GM23248 (cell line): Measurements from ENCODE around the gene DHX32. TPM values are rescaled to one million over a fixed set of nuclear protein-coding genes. Genes with fewer than 3 reads are reported as not detected.
"Not testable (repeated sequence)": the region's sequence is repeated elsewhere in the genome, so short reads cannot be mapped to it uniquely, and the experiment has no call there.

Source experiments
- DNase-seq: peaks from one replicate; pipeline ENCODE4 v3.0.0-alpha.2; 2015
- H2AFZ ChIP-seq: fragments of 200-600 bp; sonication (generic); 2 replicates; pipeline ENCODE4 v1.6.1; 2016; ENCODE audit warnings: antibody characterized with exemption
- H3F3A ChIP-seq: fragments of 200-600 bp; sonication (generic); 2 replicates; pipeline ENCODE4 v1.6.1; 2016; ENCODE audit warnings: mild to moderate bottlenecking, antibody characterized with exemption, mixed run types; ENCODE audit not compliant: insufficient read depth
- H3K27ac ChIP-seq: fragments of 200-600 bp; sonication (generic); 2 replicates; pipeline ENCODE4 v1.5.1; 2016; ENCODE audit warnings: mild to moderate bottlenecking
- H3K27me3 ChIP-seq: fragments of 200-600 bp; sonication (generic); replicated peaks from 2 replicates; pipeline ENCODE4 v1.6.1; 2016; ENCODE audit warnings: mild to moderate bottlenecking; ENCODE audit not compliant: insufficient read depth
- H3K36me3 ChIP-seq: fragments of 200-600 bp; sonication (generic); 2 replicates; pipeline ENCODE4 v1.6.1; 2016; ENCODE audit warnings: low read depth, mild to moderate bottlenecking
- H3K4me1 ChIP-seq: fragments of 200-600 bp; sonication (generic); 2 replicates; pipeline ENCODE4 v1.6.1; 2016; ENCODE audit warnings: mild to moderate bottlenecking; ENCODE audit not compliant: insufficient read depth
- H3K4me2 ChIP-seq: fragments of 200-600 bp; sonication (generic); one replicate; pipeline ENCODE4 v1.6.1; 2016; ENCODE audit warnings: mild to moderate bottlenecking; ENCODE audit not compliant: unreplicated experiment
- H3K4me3 ChIP-seq: fragments of 200-600 bp; sonication (generic); 2 replicates; pipeline ENCODE4 v1.5.1; 2016; ENCODE audit warnings: mild to moderate bottlenecking
- H3K79me2 ChIP-seq: fragments of 200-600 bp; sonication (generic); 2 replicates; pipeline ENCODE4 v1.6.1; 2016; ENCODE audit warnings: mild to moderate bottlenecking; ENCODE audit not compliant: insufficient read depth
- H3K9ac ChIP-seq: fragments of 200-600 bp; sonication (generic); 2 replicates; pipeline ENCODE4 v1.6.1; 2016; ENCODE audit warnings: mild to moderate bottlenecking
- H3K9me2 ChIP-seq: fragments of 200-600 bp; sonication (generic); 2 replicates; pipeline ENCODE4 v1.6.1; 2016; ENCODE audit warnings: mixed run types, mild to moderate bottlenecking, moderate library complexity; ENCODE audit not compliant: insufficient read depth
- H3K9me3 ChIP-seq: fragments of 200-600 bp; sonication (generic); one replicate; pipeline ENCODE4 v1.6.1; 2017; ENCODE audit warnings: low read depth
- H4K20me1 ChIP-seq: fragments of 200-600 bp; sonication (generic); 2 replicates; pipeline ENCODE4 v1.6.0; 2016; ENCODE audit not compliant: insufficient read depth
- WGBS, 2 experiments: methylation state at CpG; one replicate each; pipeline ENCODE4 v1.1.6; 2015 to 2017; ENCODE audit warnings: low lambda C conversion rate in 2 of 2, low coverage in 1 of 2; ENCODE audit errors: missing lambda C conversion rate in 2 of 2; 5-methylcytosine and 5-hydroxymethylcytosine counted together
- in situ Hi-C: fragments of 300-500 bp; cut with MboI; formaldehyde crosslinking; loops from 2 replicates; pipeline ENCODE4 v1.15.0; 2020
- polyA plus RNA-seq: library from polyadenylated mRNA; unstranded; fragments of >200 nt; fragmentation: Nextera tagmentation; extraction: Ambion mirVana; gene quantifications from 2 replicates; pipeline ENCODE4 v1.2.1, GENCODE V29; 2016
- total RNA-seq: library from RNA; depleted of rRNA; stranded (reverse); fragments of >200 nt; shearing (Covaris generic); gene quantifications from 2 replicates; pipeline ENCODE4 v1.2.3, GENCODE V29; 2014

DHX32 gene
- total and polyA plus RNA-seq, 2 experiments from 2014 or later, result 34.4 to 49.6 TPM

- in situ Hi-C loops, H4K20me1 ChIP-seq: not testable (repeated sequence)
These were observed 24.2 kb upstream of the DHX32 start for GRCh38 chr10:125905069-125905994.

GRCh38 chr10:125903135-125903640 lies 22.1 kb upstream of the DHX32 start:
- H3K4me3 ChIP-seq, H3K4me1 ChIP-seq, H3K27ac ChIP-seq, H3K36me3 ChIP-seq, H3K9me3 ChIP-seq, H4K20me1 ChIP-seq, H3K27me3 ChIP-seq, H2AFZ ChIP-seq, H3K9me2 ChIP-seq, H3K4me2 ChIP-seq, H3K9ac ChIP-seq, in situ Hi-C loops, H3F3A ChIP-seq: not testable (repeated sequence)
- DNase-seq, result peak; percentile 42
- WGBS, 2 experiments, result 47 to 50% methylated on average over 3 of the region's 3 CpGs
- H3K79me2 ChIP-seq, result peaks cover 15% of the 10 kb centered on the region

More at GRCh38 chr10:125905069-125905994, 24.2 kb upstream of the DHX32 start:
- H3K9ac ChIP-seq, H3K9me2 ChIP-seq, H3K4me1 ChIP-seq, H3K4me2 ChIP-seq, DNase-seq, H3K27me3 ChIP-seq, H3K9me3 ChIP-seq, H3K27ac ChIP-seq, H3F3A ChIP-seq, H3K36me3 ChIP-seq, H3K4me3 ChIP-seq, H2AFZ ChIP-seq, H3K79me2 ChIP-seq: not testable (repeated sequence)
- 69 to 71% methylated on average over 4 to 5 of the region's 5 CpGs for WGBS, 2 experiments

DNA sequence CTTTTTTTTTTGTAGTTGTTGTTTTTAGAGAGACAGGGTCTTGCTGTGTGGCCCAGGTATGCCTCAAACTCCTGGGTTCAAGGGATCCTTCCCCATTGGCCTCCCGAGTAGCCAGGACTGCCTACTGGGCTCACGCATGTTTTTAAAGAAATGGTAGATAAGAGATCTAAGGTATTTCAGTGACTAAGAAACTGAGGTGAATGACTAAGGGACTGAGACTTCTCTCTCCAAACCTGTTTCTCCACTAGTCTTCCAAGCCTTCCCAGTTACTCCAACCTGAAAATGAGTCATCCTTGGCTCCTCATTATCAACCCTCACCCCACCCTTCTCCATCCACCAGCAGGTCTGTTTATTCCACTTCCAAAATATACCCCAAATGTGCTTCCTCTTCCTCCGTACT lies 19.9 kb upstream of the DHX32 start:
- H3F3A ChIP-seq, H3K36me3 ChIP-seq, H2AFZ ChIP-seq, in situ Hi-C loops, H3K27ac ChIP-seq, H3K9me3 ChIP-seq, H3K9me2 ChIP-seq, H3K4me3 ChIP-seq, H3K27me3 ChIP-seq, H3K9ac ChIP-seq, H4K20me1 ChIP-seq, H3K4me2 ChIP-seq: not testable (repeated sequence)
- H3K79me2 ChIP-seq, result peaks cover 17% of the 10 kb centered on the region
- H3K4me1 ChIP-seq, result peaks cover 13% of the 10 kb centered on the region; the same call in 1 of the 2 replicates
- 58 to 63% methylated on average over 3 of the region's 3 CpGs for WGBS, 2 experiments
- DNase-seq, result peak; percentile 25

- peak; percentile 33 for DNase-seq
- Histone ChIP-seq H3K79me2 (peaks cover 49% of the 10 kb centered on the region), H3K4me3 (peak overlapping the region; percentile 88), H3F3A (peaks cover 13% of the 10 kb centered on the region), H3K27ac (peak overlapping the region; percentile 84), H3K9ac (peak overlapping the region; percentile 89), H3K4me1 (peaks cover 17% of the 10 kb centered on the region; the same call in 1 of the 2 replicates), H3K4me2 (peak overlapping the region; percentile 72), H2AFZ (peak overlapping the region; percentile 89)
- 7 to 8% methylated on average over 4 of the region's 4 CpGs for WGBS, 2 experiments
- H4K20me1 ChIP-seq, in situ Hi-C loops, H3K9me2 ChIP-seq, H3K27me3 ChIP-seq, H3K9me3 ChIP-seq, H3K36me3 ChIP-seq: not testable (repeated sequence)
These were observed 16.2 kb upstream of the DHX32 start for GRCh38 chr10:125897317-125897716.

- H3K79me2 ChIP-seq, result peaks cover 57% of the 10 kb centered on the region
- H3K9me3 ChIP-seq, H3K36me3 ChIP-seq, H3K9me2 ChIP-seq, H4K20me1 ChIP-seq, H3K27me3 ChIP-seq, in situ Hi-C loops: not testable (repeated sequence)
- H3K4me3 ChIP-seq, result peak within 1 kb of the TSS; percentile 88
- H2AFZ ChIP-seq, result peak within 1 kb of the TSS; percentile 89
- H3K4me1 ChIP-seq, result peaks cover 17% of the 10 kb centered on the region; the same call in 1 of the 2 replicates
- 23 to 35% methylated on average over 80 to 82 of the region's 106 CpGs for whole genome bisulfite sequencing, 2 experiments
- H3K27ac ChIP-seq, result peak within 1 kb of the TSS; percentile 84
- H3K4me2 ChIP-seq, result peak within 1 kb of the TSS; percentile 83
- DNase-seq, result peak; percentile 87
- H3K9ac ChIP-seq, result peak within 1 kb of the TSS; percentile 89
- peaks cover 13% of the 10 kb centered on the region for H3F3A ChIP-seq
These were observed 15.2 kb upstream of the DHX32 start, which contains the start of gene FANK1 for GRCh38 chr10:125896088-125896934. TSS of gene FANK1 (plus strand) at chr10:125896564. CDS start at chr10:125896643, 79 bp downstream.

- H3K4me1 ChIP-seq, in situ Hi-C loops, H3K27me3 ChIP-seq, H3K9me3 ChIP-seq, H3K36me3 ChIP-seq, H3K9me2 ChIP-seq, H4K20me1 ChIP-seq: not testable (repeated sequence)
- peaks cover 66% of the 10 kb centered on the region for H3K79me2 ChIP-seq
- peaks cover 13% of the 10 kb centered on the region for H3F3A ChIP-seq
- H2AFZ ChIP-seq, result peak overlapping the region; percentile 77
- peak overlapping the region; percentile 84 for H3K27ac ChIP-seq
- peak overlapping the region; percentile 83 for H3K4me2 ChIP-seq
- H3K9ac ChIP-seq, result peak overlapping the region; percentile 89
- WGBS, 2 experiments, result 21 to 25% methylated on average over 50 of the region's 50 CpGs
- H3K4me3 ChIP-seq, result peak overlapping the region; percentile 88
- peak; percentile 88 for DNase-seq
These were observed 14.3 kb upstream of the DHX32 start for GRCh38 chr10:125895130-125896087.
